ENCODE results near the gene CCNJ.
"Not testable (repeated sequence)": the region's sequence is repeated elsewhere in the genome, so short reads cannot be mapped to it uniquely, and the experiment has no call there.

Gene CCNJ

DNA sequence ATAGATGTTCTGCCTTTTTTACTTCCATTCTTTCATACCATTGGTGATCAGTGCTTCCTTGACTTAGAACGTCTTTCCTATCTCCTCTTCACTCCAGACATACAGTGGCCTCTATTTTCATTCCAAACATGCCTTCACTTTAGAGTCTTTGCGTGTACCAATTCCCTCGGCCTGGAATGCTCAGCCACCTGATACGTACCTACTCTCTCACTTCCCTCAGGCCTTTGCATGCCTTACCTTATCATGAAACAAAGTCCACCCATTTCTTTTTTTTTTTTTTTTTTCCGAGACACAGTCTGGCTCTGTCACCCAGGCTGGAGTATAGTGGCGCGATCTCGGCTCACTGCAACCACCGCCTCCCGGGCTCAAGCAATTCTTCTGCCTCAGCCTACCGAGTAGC is 2.2 kb upstream of the CCNJ start:
- POLR2A ChIA-PET = no interaction called here
- CTCF ChIA-PET = no interaction called here
- DNase-seq (ENCODE audit: low read depth, low spot score) = no peak
- TF ChIP-seq, protein P1, sequence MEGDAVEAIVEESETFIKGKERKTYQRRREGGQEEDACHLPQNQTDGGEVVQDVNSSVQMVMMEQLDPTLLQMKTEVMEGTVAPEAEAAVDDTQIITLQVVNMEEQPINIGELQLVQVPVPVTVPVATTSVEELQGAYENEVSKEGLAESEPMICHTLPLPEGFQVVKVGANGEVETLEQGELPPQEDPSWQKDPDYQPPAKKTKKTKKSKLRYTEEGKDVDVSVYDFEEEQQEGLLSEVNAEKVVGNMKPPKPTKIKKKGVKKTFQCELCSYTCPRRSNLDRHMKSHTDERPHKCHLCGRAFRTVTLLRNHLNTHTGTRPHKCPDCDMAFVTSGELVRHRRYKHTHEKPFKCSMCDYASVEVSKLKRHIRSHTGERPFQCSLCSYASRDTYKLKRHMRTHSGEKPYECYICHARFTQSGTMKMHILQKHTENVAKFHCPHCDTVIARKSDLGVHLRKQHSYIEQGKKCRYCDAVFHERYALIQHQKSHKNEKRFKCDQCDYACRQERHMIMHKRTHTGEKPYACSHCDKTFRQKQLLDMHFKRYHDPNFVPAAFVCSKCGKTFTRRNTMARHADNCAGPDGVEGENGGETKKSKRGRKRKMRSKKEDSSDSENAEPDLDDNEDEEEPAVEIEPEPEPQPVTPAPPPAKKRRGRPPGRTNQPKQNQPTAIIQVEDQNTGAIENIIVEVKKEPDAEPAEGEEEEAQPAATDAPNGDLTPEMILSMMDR (IDR thresholded peaks at IDR 0.05; ENCODE audit: insufficient read depth, low read length, missing control alignments) = no peak
- no peak overlapping the region for H3K4me3 ChIP-seq (ENCODE audit: low read depth, low read length)

DNA sequence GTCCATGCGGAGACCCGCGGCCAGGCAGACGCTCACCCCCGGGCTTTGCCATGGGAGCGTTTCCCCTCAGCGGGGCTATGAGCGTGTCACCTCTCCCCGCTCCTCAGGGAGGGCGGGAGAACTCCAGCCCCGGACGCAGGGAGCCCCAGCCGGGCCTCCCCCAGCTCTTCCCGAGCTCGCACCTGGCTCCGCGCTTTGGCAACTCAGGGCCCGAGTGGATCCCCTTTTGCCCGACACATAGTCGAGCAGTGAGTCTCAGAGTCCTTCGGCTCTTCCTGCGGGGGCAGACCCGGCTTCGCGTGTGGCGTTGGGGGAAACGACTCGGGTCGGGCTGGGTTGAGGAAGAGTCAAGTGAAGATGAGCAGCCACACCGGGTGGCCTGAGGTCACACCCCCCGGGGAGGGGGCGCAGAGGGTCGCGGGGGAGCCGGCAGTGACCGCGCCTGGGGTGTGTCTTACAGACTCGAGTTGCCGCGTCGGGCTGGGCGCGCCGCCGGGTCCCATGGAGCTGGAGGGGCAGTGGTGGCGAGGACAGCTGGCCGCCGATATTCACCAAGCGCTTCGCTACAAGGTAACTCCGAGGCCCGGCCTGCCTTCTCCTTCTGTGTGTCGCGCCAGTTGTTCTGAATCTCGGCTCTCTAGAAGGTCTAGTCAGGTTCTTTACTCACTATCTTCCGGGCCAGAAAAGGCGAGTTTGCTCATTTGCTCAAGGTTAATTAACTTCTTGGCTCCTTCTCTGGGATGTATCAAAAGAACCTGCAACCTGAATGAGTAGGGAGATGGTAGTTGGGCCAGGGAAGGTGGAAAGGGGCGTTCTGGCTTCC is 721 bp downstream of the CCNJ start:
- no peak for DNase-seq (ENCODE audit: low read depth, low spot score)
- ChIA-PET CTCF (no interaction called here), POLR2A (interaction anchor here (0.8 to 1.4 kb wide), 2 partner anchors 86 to 314 kb away, joined by 4 to 7 read pairs; partner anchors contain the start of gene ZNF518A)
- peak overlapping the region; percentile 80 for H3K4me3 ChIP-seq (ENCODE audit: low read depth, low read length)
- TF ChIP-seq, protein P1 (IDR thresholded peaks at IDR 0.05; ENCODE audit: insufficient read depth, low read length, missing control alignments) = no peak

DNA sequence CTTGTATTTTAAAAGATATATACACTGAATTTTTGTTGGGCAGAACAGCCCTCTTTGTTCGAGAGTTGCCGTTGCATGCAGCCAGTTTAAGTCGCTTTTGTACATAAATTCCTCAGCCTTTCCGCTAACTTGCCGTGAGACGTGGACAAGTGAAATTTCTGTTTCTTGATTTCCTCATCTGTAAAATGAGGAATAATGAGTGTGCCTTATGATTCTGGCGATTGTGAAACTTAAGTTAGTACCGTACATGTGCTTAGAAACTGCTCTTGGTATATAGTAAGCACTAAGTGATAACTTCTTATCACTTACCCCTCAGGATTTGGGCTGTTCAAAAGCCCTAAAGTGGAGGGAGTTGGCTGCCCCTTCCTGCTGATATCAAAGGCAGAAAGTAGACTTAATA is 1.4 kb downstream of the CCNJ start:
- ChIA-PET CTCF (no interaction called here), POLR2A (no interaction called here)
- TF ChIP-seq, protein P1 (IDR thresholded peaks at IDR 0.05; ENCODE audit: insufficient read depth, low read length, missing control alignments) = no peak
- H3K4me3 ChIP-seq (ENCODE audit: low read depth, low read length) = peak overlapping the region; percentile 80
- DNase-seq (ENCODE audit: low read depth, low spot score) = peak; percentile 12

DNA sequence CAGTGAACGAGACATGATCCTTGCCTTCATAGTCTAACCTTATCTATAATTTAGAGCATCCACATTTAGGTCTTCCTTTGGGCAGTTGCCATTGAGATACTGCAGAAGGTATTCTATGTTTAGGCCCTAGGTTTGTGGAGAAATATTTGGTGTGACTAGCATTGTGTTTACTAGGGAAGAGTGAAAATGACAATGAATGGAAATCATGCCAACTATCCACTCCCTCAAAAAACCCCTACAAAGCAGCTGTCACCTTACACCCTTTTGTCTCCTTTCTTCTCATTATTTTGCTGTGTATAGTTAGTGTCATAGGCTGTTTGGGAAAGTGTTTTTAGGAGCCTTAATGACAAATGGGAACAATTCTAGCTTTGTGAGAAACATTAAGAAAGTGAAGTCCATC is 3.2 kb downstream of the CCNJ start:
- ChIA-PET CTCF (interaction anchor here (0.6 to 2.6 kb wide), 4 partner anchors 28 to 287 kb away, joined by 3 to 9 read pairs (median 4); no protein-coding TSS in a partner anchor), POLR2A (no interaction called here)
- H3K4me3 ChIP-seq (ENCODE audit: low read depth, low read length) = no peak overlapping the region
- TF ChIP-seq, protein P1 (IDR thresholded peaks at IDR 0.05; ENCODE audit: insufficient read depth, low read length, missing control alignments) = no peak
- DNase-seq (ENCODE audit: low read depth, low spot score) = no peak

DNA sequence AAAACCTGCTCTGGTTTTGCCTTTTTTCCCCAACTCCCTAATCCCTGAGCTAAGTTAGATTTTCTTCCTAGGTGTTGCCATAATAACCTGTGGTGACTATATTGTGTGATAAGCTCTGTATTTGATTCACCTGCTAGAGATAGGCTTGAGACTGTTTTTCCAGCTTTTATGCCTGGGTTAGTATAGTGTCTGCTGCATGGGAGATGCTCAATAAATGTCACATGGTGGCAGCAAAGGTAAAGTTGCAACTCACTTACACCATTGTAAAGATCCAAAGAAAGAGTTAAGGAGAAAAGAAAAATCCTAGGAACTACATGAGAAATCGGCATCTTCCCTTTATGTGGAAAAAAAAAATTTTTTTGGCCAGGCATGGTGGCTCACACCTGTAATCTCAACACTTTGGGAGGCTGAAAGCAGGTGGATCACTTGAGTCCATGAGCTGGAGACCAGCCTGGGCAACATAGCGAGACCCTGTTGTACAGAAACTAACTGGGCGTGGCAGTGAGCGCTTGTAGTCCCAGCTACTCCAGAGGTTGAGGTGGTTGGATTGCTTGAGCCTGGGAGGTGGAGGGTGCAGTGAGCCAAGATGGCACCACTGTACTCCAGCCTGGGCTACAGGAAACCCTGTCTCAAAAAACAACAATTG is 3.7 kb downstream of the CCNJ start:
- POLR2A ChIA-PET = no interaction called here
- CTCF ChIA-PET = interaction anchor here (0.6 to 2.6 kb wide), 5 partner anchors 29 to 287 kb away, joined by 3 to 9 read pairs (median 3); no protein-coding TSS in a partner anchor
- TF ChIP-seq, protein P1 (IDR thresholded peaks at IDR 0.05; ENCODE audit: insufficient read depth, low read length, missing control alignments) = no peak
- no peak overlapping the region for H3K4me3 ChIP-seq (ENCODE audit: low read depth, low read length)
- no peak for DNase-seq (ENCODE audit: low read depth, low spot score)

DNA sequence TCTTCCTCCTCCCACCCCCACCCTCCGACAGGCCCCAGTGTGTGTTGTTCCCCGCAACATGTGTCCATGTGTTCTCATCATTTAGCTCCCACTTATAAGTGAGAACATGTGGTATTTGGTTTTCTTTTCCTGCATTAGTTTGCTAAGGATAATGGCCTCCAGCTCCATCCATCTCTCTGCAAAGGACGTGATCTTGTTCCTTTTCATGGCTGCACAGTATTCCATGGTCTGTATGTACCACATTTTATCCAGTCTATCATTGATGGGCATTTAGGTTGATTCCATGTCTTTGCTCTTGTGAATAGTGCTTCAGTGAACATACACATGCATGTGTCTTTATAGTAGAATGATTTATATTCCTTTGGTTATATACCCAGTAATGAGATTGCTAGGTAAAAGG is 4.5 kb downstream of the CCNJ start:
- DNase-seq (ENCODE audit: low read depth, low spot score); POLR2A ChIA-PET; H3K4me3 ChIP-seq (ENCODE audit: low read depth, low read length): not testable (repeated sequence)
- CTCF ChIA-PET = interaction anchor here (0.9 to 2.6 kb wide), 3 partner anchors 31 to 247 kb away, joined by 3 to 9 read pairs (median 5); no protein-coding TSS in a partner anchor

Measured in AG04449 (cell line).